OCI-LY3 (cell line): Measurements from ENCODE around the gene IGFBP1.

Experiments used
- H2AFZ ChIP-seq: fragments of 200-600, 300-600 bp; shearing (Covaris generic); 2 replicates; pipeline ENCODE4 v1.6.0; 2014; ENCODE audit warnings: antibody characterized with exemption, low read depth, low read length
- H3K27ac ChIP-seq: fragments of 200-600, 300-600 bp; sonication (generic); 2 replicates; pipeline ENCODE4 v1.5.1; 2014; ENCODE audit warnings: mild to moderate bottlenecking, low read length, moderate library complexity, mixed read lengths
- H3K27me3 ChIP-seq: fragments of 200-600, 300-600 bp; sonication (generic); 2 replicates; pipeline ENCODE4 v1.6.1; 2014; ENCODE audit warnings: low read depth, low read length, mixed read lengths
- H3K36me3 ChIP-seq: fragments of 200-600, 300-600 bp; sonication (generic); replicated peaks from 2 replicates; pipeline ENCODE3; 2014; ENCODE audit warnings: low read depth, low read length, mixed read lengths
- H3K4me1 ChIP-seq: fragments of 300-600, 200-600 bp; sonication (generic); 2 replicates; pipeline ENCODE4 v1.6.1; 2014; ENCODE audit warnings: low read length, mixed read lengths
- H3K4me2 ChIP-seq: fragments of 200-600, 300-600 bp; sonication (generic); 2 replicates; pipeline ENCODE4 v1.6.1; 2014; ENCODE audit warnings: low read length, mixed read lengths
- H3K4me3 ChIP-seq: fragments of 300-600, 200-600 bp; sonication (generic); 2 replicates; pipeline ENCODE4 v1.5.1; 2014; ENCODE audit warnings: antibody characterized with exemption, mild to moderate bottlenecking, low read length, moderate library complexity
- H3K79me2 ChIP-seq: fragments of 300-600, 200-600 bp; shearing (Covaris generic); 2 replicates; pipeline ENCODE4 v1.6.1; 2014; ENCODE audit warnings: mild to moderate bottlenecking, low read length, mixed read lengths
- H3K9ac ChIP-seq: fragments of 300-600, 200-600 bp; shearing (Covaris generic); 2 replicates; pipeline ENCODE4 v1.6.0; 2014; ENCODE audit warnings: mild to moderate bottlenecking, low read length, moderate library complexity
- H3K9me3 ChIP-seq: fragments of 200-600, 300-600 bp; shearing (Covaris generic); 2 replicates; pipeline ENCODE4 v1.6.1; 2014; ENCODE audit warnings: low read length, mixed read lengths; ENCODE audit not compliant: insufficient read depth
- H4K20me1 ChIP-seq: fragments of 200-600, 300-600 bp; sonication (generic); 2 replicates; pipeline ENCODE4 v1.6.1; 2016; ENCODE audit warnings: low read length, mixed read lengths; ENCODE audit not compliant: insufficient read depth
- EZH2phosphoT487 ChIP-seq: fragments of 200-600 bp; shearing (Covaris generic); IDR thresholded peaks from 2 replicates; pipeline ENCODE4 v1.6.1; 2018; ENCODE audit warnings: antibody characterized with exemption, mixed run types, low read depth
- TF ChIP-seq, protein P1 (sequence below): fragments of 200-600, 300-600 bp; sonication (generic); IDR thresholded peaks from 2 replicates; pipeline ENCODE4 v1.5.1; 2014; ENCODE audit warnings: antibody characterized with exemption, low read length, low read depth

IGFBP1 gene

DNA sequence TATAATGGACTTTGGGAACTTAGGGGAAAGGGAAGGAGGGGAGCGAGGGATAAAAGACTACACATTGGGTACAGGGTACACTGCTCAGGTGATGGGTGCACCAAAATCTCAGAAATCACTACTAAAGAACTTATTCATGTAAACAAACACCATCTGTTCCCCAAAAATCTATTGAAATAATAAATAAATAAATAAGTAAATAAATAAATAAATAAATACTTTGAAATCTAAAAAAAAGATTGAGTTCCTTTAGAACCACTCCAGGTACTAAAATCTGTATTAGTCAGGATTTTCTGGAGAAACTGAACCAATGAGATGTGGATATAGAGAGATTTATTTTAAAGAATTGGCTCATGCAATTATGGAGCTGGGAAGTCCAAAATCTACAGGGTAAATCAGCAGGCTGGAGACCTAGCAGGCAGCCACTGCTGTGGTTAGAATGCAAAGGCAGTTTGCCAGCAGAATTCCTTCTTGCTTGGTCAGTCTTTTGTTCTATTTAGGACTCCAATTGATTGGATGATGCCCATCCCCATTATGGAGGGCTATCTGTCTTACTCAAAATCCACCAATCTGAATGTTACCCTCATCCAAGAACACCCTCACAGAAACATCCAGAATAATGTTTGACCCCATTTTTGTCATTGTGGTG, 8.9 kb downstream of the IGFBP1 start:
- no peaks in the 10 kb centered on the region for H3K36me3 ChIP-seq
- TF ChIP-seq EZH2phosphoT487 = no peak
- TF ChIP-seq, protein P1, sequence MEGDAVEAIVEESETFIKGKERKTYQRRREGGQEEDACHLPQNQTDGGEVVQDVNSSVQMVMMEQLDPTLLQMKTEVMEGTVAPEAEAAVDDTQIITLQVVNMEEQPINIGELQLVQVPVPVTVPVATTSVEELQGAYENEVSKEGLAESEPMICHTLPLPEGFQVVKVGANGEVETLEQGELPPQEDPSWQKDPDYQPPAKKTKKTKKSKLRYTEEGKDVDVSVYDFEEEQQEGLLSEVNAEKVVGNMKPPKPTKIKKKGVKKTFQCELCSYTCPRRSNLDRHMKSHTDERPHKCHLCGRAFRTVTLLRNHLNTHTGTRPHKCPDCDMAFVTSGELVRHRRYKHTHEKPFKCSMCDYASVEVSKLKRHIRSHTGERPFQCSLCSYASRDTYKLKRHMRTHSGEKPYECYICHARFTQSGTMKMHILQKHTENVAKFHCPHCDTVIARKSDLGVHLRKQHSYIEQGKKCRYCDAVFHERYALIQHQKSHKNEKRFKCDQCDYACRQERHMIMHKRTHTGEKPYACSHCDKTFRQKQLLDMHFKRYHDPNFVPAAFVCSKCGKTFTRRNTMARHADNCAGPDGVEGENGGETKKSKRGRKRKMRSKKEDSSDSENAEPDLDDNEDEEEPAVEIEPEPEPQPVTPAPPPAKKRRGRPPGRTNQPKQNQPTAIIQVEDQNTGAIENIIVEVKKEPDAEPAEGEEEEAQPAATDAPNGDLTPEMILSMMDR = no peak
- no peak overlapping the region for H3K4me3 ChIP-seq
- no peak overlapping the region for H3K27ac ChIP-seq
- no peak overlapping the region for H3K4me2 ChIP-seq
- no peaks in the 10 kb centered on the region for H4K20me1 ChIP-seq
- no peak overlapping the region for H2AFZ ChIP-seq
- peaks cover 11% of the 10 kb centered on the region; the same call in 1 of the 2 replicates for H3K27me3 ChIP-seq
- no peaks in the 10 kb centered on the region for H3K4me1 ChIP-seq
- H3K9me3 ChIP-seq = no peaks in the 10 kb centered on the region
- no peaks in the 10 kb centered on the region for H3K79me2 ChIP-seq
- H3K9ac ChIP-seq = no peak overlapping the region

DNA sequence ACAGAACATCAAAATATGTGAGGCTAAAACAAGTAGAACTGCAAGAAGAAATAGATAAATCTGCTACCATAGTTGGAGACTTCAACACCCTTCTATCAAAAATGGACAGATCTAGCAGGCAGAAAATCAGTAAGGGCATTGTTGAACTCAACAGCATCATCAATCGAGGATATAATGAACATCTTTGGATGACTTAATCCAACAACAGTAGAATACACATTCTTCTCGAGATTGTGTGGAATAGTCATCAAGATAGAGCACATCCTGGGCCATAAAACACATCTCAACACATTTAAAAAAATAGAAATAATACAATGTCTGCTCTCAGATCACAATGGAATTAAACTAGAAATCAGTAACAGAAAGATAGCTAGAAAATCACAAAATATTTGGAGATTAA, 9.9 kb downstream of the IGFBP1 start:
- Histone ChIP-seq H3K27me3 (peaks cover 8% of the 10 kb centered on the region; the same call in 1 of the 2 replicates), H3K9me3 (no peaks in the 10 kb centered on the region), H3K27ac (no peak overlapping the region), H3K4me1 (no peaks in the 10 kb centered on the region), H3K4me3 (no peak overlapping the region), H3K4me2 (no peak overlapping the region), H3K36me3 (no peaks in the 10 kb centered on the region), H3K9ac (no peak overlapping the region), H3K79me2 (no peaks in the 10 kb centered on the region), H2AFZ (no peak overlapping the region), H4K20me1 (no peaks in the 10 kb centered on the region)
- no peak for TF ChIP-seq EZH2phosphoT487
- TF ChIP-seq, protein P1 = no peak

DNA sequence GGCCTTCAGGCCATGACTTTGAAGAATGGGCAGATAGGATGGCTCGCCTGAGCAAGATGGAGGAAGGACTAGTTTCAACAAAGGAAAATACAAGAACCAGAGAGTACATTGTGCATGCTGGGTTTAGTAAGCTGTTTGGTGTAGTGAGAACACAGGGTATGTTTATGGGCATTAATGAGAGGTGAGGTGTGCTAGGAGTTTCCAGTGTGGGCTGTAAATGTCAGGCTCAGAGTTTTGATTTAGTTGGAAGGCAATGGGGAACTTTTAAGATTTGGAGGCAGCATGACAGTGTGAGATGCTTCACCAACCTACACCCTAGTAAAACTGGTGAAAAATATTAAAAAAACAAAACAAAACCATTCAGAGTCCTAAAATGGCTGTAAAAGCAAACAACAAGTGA, 13.3 kb downstream of the IGFBP1 start:
- no peaks in the 10 kb centered on the region for H3K36me3 ChIP-seq
- H3K4me3 ChIP-seq = no peak overlapping the region

DNA sequence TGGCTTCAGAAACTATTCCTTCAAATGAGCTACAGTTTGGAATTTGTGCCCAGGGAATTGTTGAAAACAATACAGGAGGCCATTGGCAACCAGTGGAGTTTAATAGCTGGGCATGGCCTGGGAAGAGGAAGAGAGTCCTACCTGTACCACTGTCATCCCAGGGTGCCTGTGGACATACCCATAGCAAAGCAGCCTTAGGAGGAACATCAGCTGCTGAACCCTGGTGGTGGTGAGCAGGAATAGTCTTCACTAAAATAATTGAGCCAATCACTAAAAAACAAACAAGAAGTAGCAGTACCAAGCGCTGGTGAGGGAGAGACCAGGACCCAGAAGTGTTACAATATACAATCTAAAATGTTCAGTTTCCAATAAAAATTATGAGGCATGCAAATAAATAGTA, 14.5 kb downstream of the IGFBP1 start:
- H3K36me3 ChIP-seq = no peaks in the 10 kb centered on the region
- H3K79me2 ChIP-seq = no peaks in the 10 kb centered on the region
- TF ChIP-seq, protein P1 = no peak
- H3K27me3 ChIP-seq = no peaks in the 10 kb centered on the region
- H3K9me3 ChIP-seq = 0 out of 2 replicates have a peak, but pooled peaks cover 3% of the 10 kb centered on the region
- H2AFZ ChIP-seq = no peak overlapping the region
- no peak overlapping the region for H3K4me3 ChIP-seq
- no peak overlapping the region for H3K9ac ChIP-seq
- no peaks in the 10 kb centered on the region for H3K4me1 ChIP-seq
- H3K27ac ChIP-seq = no peak overlapping the region
- H3K4me2 ChIP-seq = no peak overlapping the region
- H4K20me1 ChIP-seq = no peaks in the 10 kb centered on the region

More for the DNA sequence above, 13.3 kb downstream of the IGFBP1 start:
- H3K9me3 ChIP-seq = 0 out of 2 replicates have a peak, but pooled peaks cover 3% of the 10 kb centered on the region
- no peak overlapping the region for H2AFZ ChIP-seq
- TF ChIP-seq, protein P1 = no peak
- no peak for TF ChIP-seq EZH2phosphoT487
- peaks cover under 1% of the 10 kb centered on the region; the same call in 1 of the 2 replicates for H3K27me3 ChIP-seq
- H3K79me2 ChIP-seq = no peaks in the 10 kb centered on the region
- no peak overlapping the region for H3K27ac ChIP-seq
- H3K4me2 ChIP-seq = no peak overlapping the region
- no peak overlapping the region for H3K9ac ChIP-seq
- H4K20me1 ChIP-seq = no peaks in the 10 kb centered on the region
- no peaks in the 10 kb centered on the region for H3K4me1 ChIP-seq
